Kidney glomerular epithelial cell (primary cell): ENCODE measurements around the gene SLC22A23.

ENCODE experiments used
- DNase-seq: peaks from one replicate; lab custom pipeline; 2025; lab: John Stamatoyannopoulos, UW

The SLC22A23 gene

GRCh38 chr6:3369985-3370360 lies 86.9 kb downstream of the SLC22A23 start:
- no peak for DNase-seq

DNA sequence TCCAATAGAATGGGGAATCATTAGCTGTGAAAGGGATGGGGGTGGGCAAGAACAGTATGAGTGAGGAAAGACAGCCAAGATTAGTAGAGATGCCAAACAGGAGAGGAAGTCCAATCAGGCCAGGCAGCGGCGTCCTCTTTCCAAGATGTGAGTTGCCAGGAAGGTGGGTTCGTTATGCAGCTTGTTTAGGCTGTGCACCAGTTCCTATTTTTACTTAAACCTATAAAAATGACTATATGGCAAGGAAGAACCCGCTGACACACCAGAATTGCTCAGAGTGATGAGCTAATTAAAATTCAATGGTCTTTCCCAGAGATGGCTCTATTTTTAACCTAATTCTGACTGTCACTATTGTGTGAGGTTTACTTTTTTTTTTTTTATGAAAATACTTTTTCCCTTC lies 88.2 kb downstream of the SLC22A23 start:
- DNase-seq, result no peak

GRCh38 chr6:3367630-3368029 lies 89.2 kb downstream of the SLC22A23 start:
- no peak for DNase-seq

GRCh38 chr6:3366596-3367413 lies 90.0 kb downstream of the SLC22A23 start:
- no peak for DNase-seq

DNA sequence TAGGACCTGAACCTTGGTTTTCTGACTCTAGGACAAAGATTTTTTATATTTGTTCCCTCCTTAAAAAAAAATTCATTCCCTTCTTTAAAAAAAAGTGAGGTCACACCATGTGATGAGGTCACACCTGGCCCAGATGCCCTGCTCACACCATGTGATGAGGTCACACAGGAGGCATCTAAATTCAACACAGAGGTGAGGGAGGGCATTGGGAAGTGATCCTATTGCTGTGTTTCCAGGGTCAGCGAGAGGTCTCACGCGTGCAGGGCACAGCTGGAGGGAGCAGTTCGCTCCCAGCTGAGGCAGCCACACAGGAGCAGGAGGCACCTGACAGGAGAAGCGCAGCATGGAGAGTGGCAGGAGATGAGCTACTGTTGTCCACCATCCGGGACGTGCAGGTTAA lies 92.5 kb downstream of the SLC22A23 start:
- DNase-seq, result no peak

DNA sequence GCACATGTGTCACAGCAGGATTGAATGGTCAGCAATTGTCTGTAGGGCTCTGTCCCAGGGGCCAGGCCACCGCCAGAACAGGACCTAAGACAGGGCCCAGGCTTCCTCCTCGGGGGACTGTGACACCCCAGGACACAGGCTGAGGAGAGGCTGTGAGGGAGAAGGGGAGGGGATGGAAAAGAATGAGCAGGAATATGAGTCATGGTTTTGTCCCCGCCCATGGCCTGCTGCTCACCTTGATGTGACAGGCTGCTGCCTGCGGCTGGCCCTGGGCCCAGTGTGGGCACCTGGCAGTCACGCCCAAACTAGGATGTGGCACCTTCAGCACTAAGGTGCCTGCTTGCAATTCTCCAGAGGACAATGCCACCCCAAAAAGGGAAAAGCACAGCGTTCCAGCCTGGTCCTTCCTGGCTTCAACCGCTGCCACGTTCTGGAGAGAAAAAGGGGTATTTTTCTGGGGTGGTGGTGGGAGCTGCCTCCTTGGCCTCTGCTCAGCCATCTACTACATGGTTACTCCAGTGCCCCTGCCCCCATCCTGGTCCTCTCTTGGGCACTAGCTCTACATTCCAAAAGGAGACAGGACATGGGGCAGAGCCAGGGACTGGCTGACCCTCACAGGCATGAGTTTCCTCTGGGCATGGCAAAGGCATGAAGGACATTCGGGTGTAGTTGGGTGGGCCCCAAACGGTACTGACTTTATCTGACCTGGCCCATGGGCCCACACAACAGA lies 93.4 kb downstream of the SLC22A23 start:
- DNase-seq, result no peak

GRCh38 chr6:3361312-3362037 lies 95.4 kb downstream of the SLC22A23 start:
- no peak for DNase-seq

GRCh38 chr6:3360727-3361045 lies 96.2 kb downstream of the SLC22A23 start:
- DNase-seq, result no peak

DNA sequence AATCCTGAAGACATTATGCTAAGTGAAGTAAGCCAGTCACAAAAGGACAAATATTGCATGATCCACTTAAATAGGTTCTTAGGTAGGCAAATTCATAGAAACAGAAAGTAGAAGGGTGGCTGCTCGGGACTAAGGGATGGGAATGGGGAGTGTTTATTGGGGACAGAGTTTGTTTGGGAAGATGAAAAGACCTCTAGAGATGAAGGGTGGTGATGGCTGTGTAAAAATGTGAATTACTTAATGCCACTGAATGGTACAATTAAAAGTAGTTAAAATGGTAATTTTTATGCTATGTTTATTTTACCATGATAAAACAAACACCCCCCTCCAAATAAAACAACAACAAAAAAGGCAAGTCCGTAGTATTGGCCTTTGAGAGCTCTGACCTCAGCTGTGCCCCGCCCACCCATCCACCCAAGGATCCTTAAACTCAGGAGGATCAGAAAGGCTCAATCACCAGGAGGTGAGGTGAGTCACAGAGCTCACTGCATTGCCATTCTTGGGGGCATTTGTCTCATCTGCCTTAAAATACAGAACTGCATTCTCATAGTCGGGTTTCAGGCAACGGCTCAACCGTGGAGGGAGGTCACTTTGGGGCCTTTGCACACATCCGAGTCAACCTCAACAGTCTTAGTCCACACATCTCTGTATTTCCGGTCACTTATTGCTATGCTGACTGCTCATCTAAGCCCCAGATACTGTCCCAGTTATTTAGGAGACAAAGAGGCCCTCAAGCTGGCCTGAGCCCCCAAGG lies 96.7 kb downstream of the SLC22A23 start:
- no peak for DNase-seq

DNA sequence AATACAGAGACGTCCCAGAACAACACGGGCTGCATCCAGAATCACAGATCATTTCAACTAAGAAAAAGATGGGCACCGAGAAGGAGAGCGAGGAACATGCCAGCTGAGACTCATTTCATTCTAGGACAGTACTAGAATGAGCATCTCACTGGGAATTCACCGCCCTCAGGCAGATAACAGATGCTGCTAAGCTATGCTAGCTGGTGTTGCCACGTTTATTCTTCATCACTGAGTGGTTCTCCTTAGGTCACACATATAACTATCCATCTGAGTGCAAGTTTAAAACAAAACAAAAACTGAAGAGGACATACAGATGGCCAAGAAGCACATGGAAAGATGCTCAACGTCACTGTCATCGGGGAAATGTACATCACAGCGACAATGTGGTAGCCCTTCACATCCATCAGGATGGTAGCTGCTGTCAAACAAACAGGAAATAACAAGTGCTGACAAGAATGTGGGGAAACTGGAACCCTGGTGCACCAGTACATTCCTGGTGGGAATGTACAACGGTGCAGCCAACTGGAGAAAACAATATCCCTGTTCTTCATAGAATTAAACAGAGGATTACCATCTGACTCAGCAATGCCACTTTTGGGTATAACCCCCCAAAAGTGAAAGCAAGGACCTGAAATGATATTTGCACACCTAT lies 97.6 kb downstream of the SLC22A23 start:
- no peak for DNase-seq

GRCh38 chr6:3358413-3359100 lies 98.3 kb downstream of the SLC22A23 start:
- DNase-seq, result no peak

DNA sequence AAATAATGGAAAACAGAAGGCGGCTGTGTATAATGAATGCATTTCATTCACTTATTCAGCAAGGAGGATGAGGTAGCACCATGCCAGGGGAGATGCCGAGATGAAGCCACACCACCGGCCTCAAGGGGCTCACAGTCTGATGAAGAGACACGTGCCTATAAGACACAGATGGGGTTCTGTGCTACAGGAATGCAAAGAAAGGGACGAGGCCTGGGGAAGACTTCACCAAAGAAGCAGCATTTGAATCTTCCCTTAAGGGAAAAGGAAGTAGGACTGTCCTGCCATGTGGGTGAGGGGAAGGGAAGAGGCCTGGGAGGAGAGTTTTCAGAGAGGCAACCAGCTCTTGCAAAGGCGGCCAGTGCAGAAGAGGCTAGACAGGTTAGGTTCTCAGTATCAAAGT lies 99.2 kb downstream of the SLC22A23 start:
- no peak for DNase-seq

DNA sequence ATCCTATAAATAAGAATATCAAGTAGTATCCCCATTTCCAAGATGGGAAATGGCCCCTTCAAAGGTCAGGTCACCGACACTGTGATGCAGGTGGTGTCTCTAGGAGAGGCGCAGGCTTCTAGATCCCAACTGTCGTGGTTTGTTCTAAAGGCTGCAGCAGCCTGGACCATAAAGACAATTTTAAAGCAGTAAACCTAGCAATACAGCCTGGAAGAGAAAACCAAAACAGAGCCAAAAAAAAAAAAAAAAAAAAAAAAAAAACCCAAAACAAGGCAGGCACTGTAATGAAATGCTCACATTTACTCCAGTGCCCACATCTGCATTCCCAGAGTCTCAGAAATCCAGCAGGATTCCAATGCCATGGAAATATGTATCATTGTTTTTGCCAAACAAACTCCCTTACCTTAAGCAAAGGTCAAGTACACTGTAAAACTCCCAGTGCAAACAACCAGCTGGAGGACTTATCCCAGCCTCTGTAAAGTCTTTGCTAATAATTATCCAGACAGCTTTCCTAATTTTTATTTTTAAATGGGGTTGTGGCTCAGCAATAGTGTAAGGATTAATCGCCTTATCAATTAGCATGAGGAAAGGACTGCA lies 99.9 kb downstream of the SLC22A23 start:
- no peak for DNase-seq

DNA sequence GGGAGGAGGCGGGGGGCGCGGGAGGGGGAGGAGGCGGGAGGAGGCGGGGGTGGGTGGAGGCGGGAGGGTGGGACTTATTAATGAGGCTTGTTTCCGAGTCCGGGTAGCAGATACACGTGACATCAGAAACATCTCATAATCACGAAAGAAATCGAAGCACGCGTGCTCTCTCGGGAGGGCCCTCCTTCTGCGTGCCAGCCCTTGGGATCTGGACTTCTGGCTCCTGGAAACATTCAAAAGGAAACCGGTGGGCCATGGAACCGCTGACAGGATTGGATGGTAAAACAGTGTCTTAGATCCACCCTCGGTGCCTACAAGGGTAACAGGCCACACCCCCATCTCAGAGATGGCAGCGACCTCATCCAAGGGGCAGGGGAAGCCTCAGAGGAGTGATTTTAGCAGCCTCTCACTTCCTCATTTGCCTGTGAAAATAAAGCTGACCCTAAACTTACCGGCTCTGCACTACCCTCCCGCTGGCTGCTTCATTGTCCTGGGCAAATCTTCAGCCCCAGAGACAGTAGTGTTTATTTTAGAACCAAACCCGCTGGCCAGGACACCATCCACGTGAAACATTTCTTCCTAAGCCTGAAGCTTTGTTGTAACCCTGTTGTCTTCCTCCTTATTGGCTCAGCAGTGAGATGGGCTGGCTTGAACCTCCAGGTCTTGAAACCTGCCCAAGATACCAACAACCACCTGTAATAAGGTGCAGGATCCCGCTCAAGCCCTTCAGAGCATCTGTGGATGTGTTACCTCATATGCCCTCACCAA lies 100.6 kb downstream of the SLC22A23 start:
- DNase-seq, result no peak

- no peak for DNase-seq
Observed at GRCh38 chr6:3355358-3356055, 101.3 kb downstream of the SLC22A23 start.

GRCh38 chr6:3355011-3355357 lies 101.9 kb downstream of the SLC22A23 start:
- DNase-seq, result no peak

DNA sequence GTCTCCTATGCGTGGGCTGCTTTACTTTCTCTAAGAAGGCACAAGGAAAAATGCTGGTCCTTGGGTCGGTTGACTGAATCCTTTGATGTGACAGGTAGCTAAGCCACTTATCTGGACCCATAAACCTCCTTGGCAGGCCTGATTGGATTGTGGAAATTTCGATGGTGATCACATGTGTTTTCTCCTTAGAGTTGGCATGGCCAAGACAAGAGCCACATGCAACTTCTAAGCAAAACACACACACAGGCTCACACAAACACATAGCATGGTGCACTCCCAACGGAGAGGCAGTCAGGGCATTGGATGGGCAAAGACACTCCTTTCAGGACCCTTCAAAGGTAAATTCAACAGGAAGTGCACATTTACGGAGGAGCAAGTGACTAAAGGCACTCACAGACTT lies 102.9 kb downstream of the SLC22A23 start:
- DNase-seq, result no peak

- DNase-seq, result no peak
Observed at GRCh38 chr6:3353213-3353903, 103.5 kb downstream of the SLC22A23 start.

GRCh38 chr6:3352678-3353077 lies 104.2 kb downstream of the SLC22A23 start:
- no peak for DNase-seq
